KMS-11 (cell line): ENCODE data around the gene SPON2.

Experiments
- H2AFZ ChIP-seq: fragments of 200-600 bp; sonication (generic); 2 replicates; pipeline ENCODE4 v1.6.1; 2016; ENCODE audit warnings: antibody characterized with exemption, mixed run types, low read depth
- H3K27ac ChIP-seq: fragments of 200-600 bp; sonication (generic); 2 replicates; pipeline ENCODE4 v1.6.1; 2016; ENCODE audit warnings: mild to moderate bottlenecking, mixed run types
- H3K27me3 ChIP-seq: fragments of 200-600 bp; sonication (generic); 2 replicates; pipeline ENCODE4 v1.6.1; 2017; ENCODE audit warnings: mild to moderate bottlenecking, low read depth, mixed run types, moderate library complexity; ENCODE audit not compliant: insufficient read depth
- H3K36me3 ChIP-seq: fragments of 200-600 bp; sonication (generic); 2 replicates; pipeline ENCODE4 v1.6.1; 2017; ENCODE audit warnings: mild to moderate bottlenecking, mixed run types; ENCODE audit not compliant: insufficient read depth
- H3K4me1 ChIP-seq: fragments of 200-600 bp; sonication (generic); 2 replicates; pipeline ENCODE4 v1.6.1; 2016; ENCODE audit warnings: mild to moderate bottlenecking, low read depth, mixed run types; ENCODE audit not compliant: poor library complexity, severe bottlenecking
- H3K4me2 ChIP-seq: fragments of 200-600 bp; sonication (generic); 2 replicates; pipeline ENCODE4 v1.7.0; 2016; ENCODE audit warnings: mild to moderate bottlenecking, mixed run types
- H3K4me3 ChIP-seq: fragments of 200-600 bp; sonication (generic); IDR thresholded peaks from 2 replicates; pipeline ENCODE4 v1.6.1; 2017; ENCODE audit warnings: low read depth, low read length, mixed read lengths; ENCODE audit not compliant: insufficient read depth
- H3K79me2 ChIP-seq: fragments of 200-600 bp; sonication (generic); 2 replicates; pipeline ENCODE4 v1.6.1; 2016; ENCODE audit warnings: low read depth, mixed run types; ENCODE audit not compliant: insufficient read depth
- H3K9ac ChIP-seq: fragments of 200-600 bp; sonication (generic); 2 replicates; pipeline ENCODE4 v1.6.1; 2016; ENCODE audit warnings: mild to moderate bottlenecking, mixed run types
- H4K20me1 ChIP-seq: fragments of 200-600 bp; sonication (generic); 2 replicates; pipeline ENCODE4 v1.6.1; 2016; ENCODE audit warnings: mild to moderate bottlenecking, mixed run types; ENCODE audit not compliant: insufficient read depth
- CTCF ChIP-seq: fragments of 200-600 bp; sonication (generic); conservative IDR thresholded peaks from 2 replicates; pipeline ENCODE4 v1.6.1; 2017; ENCODE audit warnings: low read depth, mild to moderate bottlenecking, antibody characterized with exemption, low read length, moderate library complexity, mixed read lengths

The SPON2 gene

DNA sequence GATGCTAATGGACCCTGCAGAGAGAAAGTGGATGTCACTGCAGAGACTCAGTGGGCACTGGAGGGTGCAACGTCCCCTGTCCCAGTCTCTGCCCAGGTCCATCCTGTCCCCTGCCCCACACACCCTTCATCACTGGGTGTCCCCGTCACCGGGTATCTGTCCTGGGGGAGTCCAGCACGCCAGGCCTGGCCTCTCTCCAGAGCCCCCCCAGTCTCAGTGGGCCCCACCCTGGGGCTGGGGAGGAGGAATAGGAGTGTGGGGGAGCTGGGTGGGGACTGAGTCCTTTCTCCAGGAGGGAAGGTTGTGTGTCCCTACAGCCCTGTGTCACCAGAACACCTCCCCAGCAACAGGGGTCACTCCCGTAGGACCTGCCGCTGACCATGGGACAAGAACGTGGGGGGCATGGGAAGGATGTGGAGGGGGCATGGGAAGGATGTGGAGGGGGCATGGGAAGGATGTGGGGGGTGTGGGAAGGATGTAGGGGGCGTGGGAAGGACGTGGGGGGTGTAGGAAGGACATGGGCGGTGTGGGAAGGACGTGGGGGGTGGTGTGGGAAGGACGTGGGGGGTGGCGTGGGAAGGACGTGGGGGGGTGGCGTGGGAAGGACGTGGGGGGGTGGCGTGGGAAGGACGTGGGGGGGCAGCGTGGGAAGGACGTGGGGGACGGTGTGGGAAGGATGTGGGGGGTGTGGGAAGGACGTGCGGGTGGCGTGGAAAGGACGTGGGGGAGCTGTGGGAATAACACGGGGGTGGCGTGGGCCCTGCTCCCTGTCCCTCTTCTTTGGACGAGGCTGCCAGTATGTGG, 21.0 kb upstream of the SPON2 start:
- Histone ChIP-seq H3K4me1 (no peaks in the 10 kb centered on the region), H2AFZ (no peak overlapping the region), H3K27me3 (no peaks in the 10 kb centered on the region), H3K4me2 (no peak overlapping the region), H3K79me2 (no peaks in the 10 kb centered on the region), H3K27ac (no peak overlapping the region), H3K9ac (no peak overlapping the region), H3K4me3 (no peak overlapping the region), H4K20me1 (no peaks in the 10 kb centered on the region), H3K36me3 (no peaks in the 10 kb centered on the region)
- no peak for TF ChIP-seq CTCF

DNA sequence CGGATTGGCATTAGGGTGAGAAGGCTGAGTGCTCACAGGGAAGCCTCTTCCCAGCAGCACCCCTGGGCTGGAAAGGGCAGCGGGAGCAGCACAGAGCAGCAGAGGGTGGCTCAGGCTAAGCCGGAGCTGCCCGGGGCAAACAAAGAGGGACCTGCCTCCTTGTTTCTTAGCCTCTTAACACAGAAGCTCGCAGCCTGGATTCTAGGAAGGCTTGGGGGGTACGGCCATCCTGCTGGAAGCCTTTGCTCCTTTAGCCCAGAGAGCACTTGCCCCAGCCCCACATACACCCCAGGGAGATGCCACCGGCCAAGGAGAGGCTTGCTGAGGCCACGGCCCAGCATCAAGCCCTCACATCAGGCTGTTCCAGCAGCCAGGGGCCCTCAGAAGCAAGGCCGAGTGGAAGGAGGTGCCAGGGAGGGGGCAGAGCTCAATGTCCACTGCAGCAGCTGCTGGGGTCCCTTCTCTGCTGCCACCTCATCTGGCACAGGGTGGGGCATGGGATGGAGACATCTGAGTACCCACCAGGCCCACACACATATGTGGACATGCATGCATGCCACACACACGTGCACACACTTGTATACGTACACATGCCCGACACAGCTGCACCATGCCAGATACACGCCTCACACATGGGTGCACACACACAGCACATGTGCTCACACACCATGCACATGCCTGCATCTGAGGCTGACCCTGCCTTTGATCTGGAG, 20.3 kb upstream of the SPON2 start:
- Histone ChIP-seq H3K27ac (no peak overlapping the region), H3K27me3 (no peaks in the 10 kb centered on the region), H2AFZ (no peak overlapping the region), H3K79me2 (no peaks in the 10 kb centered on the region), H3K4me2 (no peak overlapping the region), H4K20me1 (no peaks in the 10 kb centered on the region), H3K4me3 (no peak overlapping the region), H3K9ac (no peak overlapping the region), H3K4me1 (peaks cover 3% of the 10 kb centered on the region), H3K36me3 (no peaks in the 10 kb centered on the region)
- TF ChIP-seq CTCF = no peak

DNA sequence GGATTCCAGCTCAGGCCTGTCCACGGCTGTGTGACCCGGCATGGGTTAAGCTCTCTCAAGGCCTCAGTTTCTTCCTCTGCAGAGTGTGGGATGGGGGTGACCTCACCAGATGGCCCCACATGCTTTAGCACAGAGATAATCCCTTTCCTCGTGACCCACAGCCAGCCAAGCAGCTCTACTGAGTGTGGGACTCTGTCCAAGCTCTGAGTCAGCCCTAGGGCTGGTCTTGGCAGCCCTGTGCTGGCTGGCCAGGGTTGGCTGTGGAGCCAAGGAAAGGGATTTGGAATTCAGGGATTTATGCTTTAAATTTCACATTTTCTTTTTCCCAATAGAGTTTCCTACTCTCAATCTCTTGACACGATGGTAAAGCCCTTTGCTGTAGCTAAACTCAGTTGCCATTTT, 19.7 kb upstream of the SPON2 start:
- no peak for TF ChIP-seq CTCF
- H3K27me3 ChIP-seq = no peaks in the 10 kb centered on the region
- H3K4me3 ChIP-seq = no peak overlapping the region
- no peaks in the 10 kb centered on the region for H3K79me2 ChIP-seq
- peaks cover 9% of the 10 kb centered on the region for H3K4me1 ChIP-seq
- H3K27ac ChIP-seq = no peak overlapping the region
- H3K4me2 ChIP-seq = no peak overlapping the region
- H3K36me3 ChIP-seq = no peaks in the 10 kb centered on the region
- H4K20me1 ChIP-seq = no peaks in the 10 kb centered on the region
- H3K9ac ChIP-seq = no peak overlapping the region
- no peak overlapping the region for H2AFZ ChIP-seq

DNA sequence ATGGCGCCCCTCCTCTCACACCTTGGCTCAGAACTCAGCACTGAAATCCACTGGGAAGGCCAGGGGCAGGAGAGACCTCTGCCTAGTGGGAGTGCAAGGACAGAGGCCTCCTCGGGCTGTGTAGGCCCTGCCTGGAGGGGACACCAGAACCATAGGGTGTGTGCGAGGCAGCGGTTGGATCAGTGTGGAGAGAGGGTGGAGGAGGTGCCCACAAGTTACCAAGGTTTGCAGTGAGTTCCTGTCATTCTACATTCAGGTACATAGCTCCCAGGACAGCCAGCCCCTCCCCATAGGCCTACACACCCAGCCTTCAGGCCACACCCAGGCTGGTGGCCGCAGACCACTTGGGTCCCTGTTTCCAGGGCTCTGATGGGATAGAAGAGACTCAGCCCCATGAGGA, 19.2 kb upstream of the SPON2 start:
- H3K4me3 ChIP-seq = no peak overlapping the region
- TF ChIP-seq CTCF = no peak
- H3K27me3 ChIP-seq = no peaks in the 10 kb centered on the region
- no peaks in the 10 kb centered on the region for H4K20me1 ChIP-seq
- H3K9ac ChIP-seq = no peak overlapping the region
- no peak overlapping the region for H3K4me2 ChIP-seq
- no peaks in the 10 kb centered on the region for H3K79me2 ChIP-seq
- no peak overlapping the region for H3K27ac ChIP-seq
- H2AFZ ChIP-seq = no peak overlapping the region
- no peaks in the 10 kb centered on the region for H3K36me3 ChIP-seq
- H3K4me1 ChIP-seq = peaks cover 13% of the 10 kb centered on the region
